ENCODE data around the gene CHSY3. TPM values are rescaled to one million over a fixed set of nuclear protein-coding genes. Genes with fewer than 3 reads are reported as not detected.

CHSY3 gene
- total RNA-seq, 2 donors from 2014 or later, result 24.3 to 28.3 TPM

DNA sequence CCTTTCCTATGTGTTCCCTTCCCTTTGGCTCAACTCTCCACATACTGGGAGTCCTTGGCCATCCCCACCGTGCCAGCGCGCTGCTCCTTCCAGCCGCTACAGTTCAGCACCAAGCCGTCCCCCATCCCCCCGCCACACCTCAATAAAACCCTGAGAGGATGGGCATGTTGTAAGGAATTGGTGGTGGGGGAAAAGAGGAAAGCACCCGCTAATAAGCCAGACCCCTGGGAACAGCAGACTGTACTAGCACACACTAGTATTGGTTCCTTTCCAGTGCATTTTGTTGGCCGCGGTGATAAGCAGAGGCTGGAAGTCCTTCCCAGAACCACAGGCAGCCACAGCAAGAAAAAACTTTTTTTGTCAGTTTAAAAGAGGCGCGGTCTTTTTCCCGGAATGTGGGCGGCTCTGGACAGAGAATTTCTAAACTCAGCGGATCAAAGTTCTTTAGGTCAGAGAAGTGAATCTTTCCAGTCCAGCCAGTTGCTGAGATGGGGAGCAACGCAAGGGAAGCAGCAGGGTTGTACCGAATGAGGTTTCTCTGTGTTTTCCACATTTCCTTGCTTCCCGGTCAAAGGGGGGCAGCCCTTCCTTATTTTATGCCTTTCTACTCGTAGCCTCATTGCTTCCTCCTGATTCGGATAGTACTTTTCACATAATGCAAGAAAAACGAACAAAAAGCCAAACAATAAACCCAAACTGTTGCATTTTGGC, 2.1 kb downstream of the CHSY3 start:
- Histone ChIP-seq H3K27me3 (replicated peaks; ENCODE audit: insufficient read depth) (no peaks in the 10 kb centered on the region), H3K4me3 (peak overlapping the region; percentile 84), H3K9me3 (no peaks in the 10 kb centered on the region), H3K36me3 (no peaks in the 10 kb centered on the region), H3K27ac (peak overlapping the region in 1 of 2 donors; percentile 6), H3K4me1 (ENCODE audit: control insufficient read depth in 1 of 2, low read depth in 2 of 2) (peaks cover 6 to 18% of the 10 kb centered on the region in 2 donors)
- TF ChIP-seq, protein P1, sequence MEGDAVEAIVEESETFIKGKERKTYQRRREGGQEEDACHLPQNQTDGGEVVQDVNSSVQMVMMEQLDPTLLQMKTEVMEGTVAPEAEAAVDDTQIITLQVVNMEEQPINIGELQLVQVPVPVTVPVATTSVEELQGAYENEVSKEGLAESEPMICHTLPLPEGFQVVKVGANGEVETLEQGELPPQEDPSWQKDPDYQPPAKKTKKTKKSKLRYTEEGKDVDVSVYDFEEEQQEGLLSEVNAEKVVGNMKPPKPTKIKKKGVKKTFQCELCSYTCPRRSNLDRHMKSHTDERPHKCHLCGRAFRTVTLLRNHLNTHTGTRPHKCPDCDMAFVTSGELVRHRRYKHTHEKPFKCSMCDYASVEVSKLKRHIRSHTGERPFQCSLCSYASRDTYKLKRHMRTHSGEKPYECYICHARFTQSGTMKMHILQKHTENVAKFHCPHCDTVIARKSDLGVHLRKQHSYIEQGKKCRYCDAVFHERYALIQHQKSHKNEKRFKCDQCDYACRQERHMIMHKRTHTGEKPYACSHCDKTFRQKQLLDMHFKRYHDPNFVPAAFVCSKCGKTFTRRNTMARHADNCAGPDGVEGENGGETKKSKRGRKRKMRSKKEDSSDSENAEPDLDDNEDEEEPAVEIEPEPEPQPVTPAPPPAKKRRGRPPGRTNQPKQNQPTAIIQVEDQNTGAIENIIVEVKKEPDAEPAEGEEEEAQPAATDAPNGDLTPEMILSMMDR (IDR thresholded peaks at IDR 0.05), result no peak
- DNase-seq (ENCODE audit: low spot score), result no peak
- no peak for ATAC-seq (ENCODE audit: insufficient number of reproducible peaks, low FRiP score, low read depth)

DNA sequence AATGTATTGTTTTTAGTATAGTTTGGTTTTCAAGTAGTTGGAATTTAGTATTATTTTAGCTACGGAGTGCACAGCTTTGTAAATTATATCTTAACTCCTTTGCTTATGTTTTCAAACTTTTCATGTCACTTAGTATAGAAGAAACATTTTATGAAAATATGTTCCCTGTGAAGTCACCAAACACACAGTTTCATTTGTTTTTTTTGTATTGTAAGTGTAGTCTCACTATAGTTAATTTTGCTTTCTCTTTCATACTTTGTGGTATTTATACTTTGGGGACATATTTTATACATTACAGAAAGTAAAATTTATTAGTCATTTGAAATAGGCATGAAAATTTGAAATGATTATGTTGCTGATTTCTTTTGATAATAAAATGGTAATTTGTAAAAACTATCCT, 5.0 kb downstream of the CHSY3 start:
- DNase-seq (ENCODE audit: low spot score), result no peak
- H3K4me1 ChIP-seq (ENCODE audit: control insufficient read depth in 1 of 2, low read depth in 2 of 2), result peaks cover 6 to 18% of the 10 kb centered on the region in 2 donors

DNA sequence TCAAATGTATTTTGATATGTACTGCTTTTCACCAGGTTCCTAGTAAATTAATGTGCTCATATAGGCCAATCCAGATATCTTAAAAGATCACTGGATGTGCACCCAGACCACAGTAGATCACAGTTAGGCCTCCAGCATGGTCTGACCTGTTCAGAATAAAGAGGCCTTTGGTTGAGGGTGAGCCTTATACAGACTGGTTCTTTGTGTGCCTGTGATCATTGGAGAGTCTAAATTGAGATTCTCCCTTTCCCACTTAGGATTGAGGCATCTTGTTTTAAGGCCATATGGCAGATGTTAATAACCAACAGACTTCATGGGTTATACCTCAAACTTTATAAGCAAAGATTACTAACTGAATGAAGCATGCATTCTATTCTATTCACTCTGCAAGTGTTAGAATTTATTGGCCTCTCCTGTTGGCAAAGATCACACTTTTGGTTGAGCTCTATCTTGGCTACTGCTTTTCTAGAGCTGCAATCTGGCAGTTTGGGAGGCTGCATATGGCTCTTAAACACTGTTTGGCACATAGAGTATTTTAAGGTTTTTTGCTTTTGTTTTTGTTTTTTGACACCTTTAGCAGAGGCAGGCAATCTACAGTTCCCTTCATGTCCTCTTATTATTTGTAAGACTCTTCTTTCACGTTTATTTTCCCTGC, 8.5 kb downstream of the CHSY3 start:
- no peak for DNase-seq (ENCODE audit: low spot score)
- Histone ChIP-seq H3K4me1 (ENCODE audit: control insufficient read depth in 1 of 2, low read depth in 2 of 2) (peaks cover 7 to 11% of the 10 kb centered on the region in 2 donors), H3K36me3 (no peaks in the 10 kb centered on the region), H3K27me3 (replicated peaks; ENCODE audit: insufficient read depth) (no peaks in the 10 kb centered on the region), H3K4me3 (no peak overlapping the region), H3K27ac (no peak overlapping the region), H3K9me3 (no peaks in the 10 kb centered on the region)
- ATAC-seq (ENCODE audit: insufficient number of reproducible peaks, low FRiP score, low read depth), result no peak
- TF ChIP-seq, protein P1 (IDR thresholded peaks at IDR 0.05), result no peak

More for the DNA sequence above, 5.0 kb downstream of the CHSY3 start:
- H3K9me3 ChIP-seq, result no peaks in the 10 kb centered on the region
- H3K36me3 ChIP-seq, result no peaks in the 10 kb centered on the region
- H3K27me3 ChIP-seq (replicated peaks; ENCODE audit: insufficient read depth), result no peaks in the 10 kb centered on the region
- H3K27ac ChIP-seq, result no peak overlapping the region
- no peak for ATAC-seq (ENCODE audit: insufficient number of reproducible peaks, low FRiP score, low read depth)
- TF ChIP-seq, protein P1 (IDR thresholded peaks at IDR 0.05), result no peak
- peak overlapping the region; percentile 34 for H3K4me3 ChIP-seq

DNA sequence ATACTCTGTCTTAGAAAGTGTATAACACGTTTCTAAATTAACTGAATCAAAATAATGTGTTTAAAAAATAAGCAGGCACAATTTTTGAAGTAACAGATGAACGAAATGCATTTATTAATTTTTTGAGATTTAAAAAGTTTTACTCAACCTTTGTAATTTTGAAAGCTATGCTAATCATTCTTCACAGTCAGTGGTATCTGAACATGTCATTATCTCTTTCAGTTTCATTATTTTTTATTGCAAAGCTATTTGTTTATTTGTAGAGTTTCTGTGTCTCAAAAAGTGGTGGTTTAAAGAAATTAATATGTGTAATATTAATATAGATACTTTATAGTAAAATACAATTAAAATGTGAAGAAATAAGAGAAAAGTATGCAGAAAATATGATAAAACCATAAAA, 11.2 kb downstream of the CHSY3 start:
- H3K9me3 ChIP-seq, result no peaks in the 10 kb centered on the region
- H3K4me1 ChIP-seq (ENCODE audit: control insufficient read depth in 1 of 2, low read depth in 2 of 2), result peaks cover 0 to 5% of the 10 kb centered on the region in 2 donors
- H3K27me3 ChIP-seq (replicated peaks; ENCODE audit: insufficient read depth), result no peaks in the 10 kb centered on the region
- TF ChIP-seq, protein P1 (IDR thresholded peaks at IDR 0.05), result no peak
- DNase-seq (ENCODE audit: low spot score), result no peak
- no peak overlapping the region for H3K27ac ChIP-seq
- H3K4me3 ChIP-seq, result no peak overlapping the region
- H3K36me3 ChIP-seq, result peaks cover 2% of the 10 kb centered on the region
- no peak for ATAC-seq (ENCODE audit: insufficient number of reproducible peaks, low FRiP score, low read depth)

DNA sequence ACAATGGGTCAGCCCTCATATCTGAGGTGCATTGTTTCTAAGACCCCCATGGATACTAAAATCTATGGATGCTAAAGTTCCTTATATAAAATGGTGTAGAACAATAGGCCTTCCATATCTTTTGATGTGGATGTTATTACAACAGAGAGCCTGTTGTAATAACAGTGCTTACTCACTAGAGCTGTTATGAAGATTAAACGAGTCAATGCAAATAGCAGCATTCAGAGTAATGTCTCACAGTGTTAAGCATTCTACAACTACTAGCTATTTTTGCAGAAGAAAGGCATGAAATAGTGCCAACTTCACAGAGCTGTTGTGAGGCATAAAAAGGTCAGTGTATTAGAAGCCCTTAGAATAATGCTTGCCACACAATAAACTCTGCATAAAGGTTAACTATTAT, 13.0 kb downstream of the CHSY3 start:
- Histone ChIP-seq H3K27ac (no peak overlapping the region), H3K9me3 (no peaks in the 10 kb centered on the region), H3K36me3 (peaks cover 2% of the 10 kb centered on the region), H3K4me1 (ENCODE audit: control insufficient read depth in 1 of 2, low read depth in 2 of 2) (peaks cover 0 to 5% of the 10 kb centered on the region in 2 donors), H3K27me3 (replicated peaks; ENCODE audit: insufficient read depth) (no peaks in the 10 kb centered on the region), H3K4me3 (no peak overlapping the region)
- DNase-seq (ENCODE audit: low spot score) (no peak), ATAC-seq (ENCODE audit: insufficient number of reproducible peaks, low FRiP score, low read depth) (no peak)
- TF ChIP-seq, protein P1 (IDR thresholded peaks at IDR 0.05), result no peak

All from thoracic aorta (tissue), 2 donors.